Breast epithelium (tissue), 3 donors: ENCODE results near the gene EEF1AKMT3.

Source experiments
- CTCF ChIP-seq, 3 donors: fragments of 450-650 bp; IDR thresholded peaks; one replicate each; pipeline ENCODE4 v1.5.1; 2016 to 2017; ENCODE audit warnings: antibody characterized with exemption in 3 of 3, mild to moderate bottlenecking in 3 of 3, moderate library complexity in 3 of 3
- POLR2A ChIP-seq: fragments of 450-650 bp; IDR thresholded peaks from one replicate; pipeline ENCODE4 v1.6.1; 2016; ENCODE audit warnings: antibody characterized with exemption, mild to moderate bottlenecking, moderate library complexity
- POLR2AphosphoS5 ChIP-seq, 3 donors: sonication (generic); formaldehyde crosslinking; IDR thresholded peaks; one replicate each; pipeline ENCODE4 v1.6.1; 2017; ENCODE audit warnings: antibody characterized with exemption in 3 of 3

- TF ChIP-seq CTCF (IDR thresholded peaks at IDR 0.05) (no peak), POLR2AphosphoS5 (IDR thresholded peaks at IDR 0.05) (no peak), POLR2A (no peak)
Observed at GRCh38 chr12:57817261-57817989, 45.0 kb downstream of the EEF1AKMT3 start.
